Measurements from ENCODE around the gene ZFAND3.
"Not testable (repeated sequence)": the region's sequence is repeated elsewhere in the genome, so short reads cannot be mapped to it uniquely, and the experiment has no call there.

The ZFAND3 gene

DNA sequence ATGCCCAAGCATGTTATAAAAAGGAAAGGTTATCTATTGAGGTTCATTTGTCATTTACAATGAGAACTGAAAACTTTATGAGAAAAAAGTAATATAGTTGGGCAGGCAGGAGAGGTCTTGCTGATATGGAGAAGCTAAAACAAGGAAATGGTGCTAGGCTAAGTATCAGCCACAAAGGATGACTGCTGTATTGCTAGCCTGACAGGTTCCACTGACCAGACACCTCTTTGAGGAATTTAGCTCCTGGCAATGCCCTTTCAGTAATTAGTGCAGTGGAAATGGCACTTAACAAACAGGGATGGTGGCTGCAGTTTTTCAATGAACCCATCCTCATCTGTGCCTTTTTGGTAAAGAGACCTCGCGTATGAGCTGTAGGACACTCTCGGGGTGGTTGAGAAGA, 284.4 kb downstream of the ZFAND3 start:
- no peak for DNase-seq

- no peak for DNase-seq
Measured at GRCh38 chr6:38105066-38105465, 285.5 kb downstream of the ZFAND3 start.

GRCh38 chr6:38107073-38107472, 287.5 kb downstream of the ZFAND3 start:
- no peak for DNase-seq

DNA sequence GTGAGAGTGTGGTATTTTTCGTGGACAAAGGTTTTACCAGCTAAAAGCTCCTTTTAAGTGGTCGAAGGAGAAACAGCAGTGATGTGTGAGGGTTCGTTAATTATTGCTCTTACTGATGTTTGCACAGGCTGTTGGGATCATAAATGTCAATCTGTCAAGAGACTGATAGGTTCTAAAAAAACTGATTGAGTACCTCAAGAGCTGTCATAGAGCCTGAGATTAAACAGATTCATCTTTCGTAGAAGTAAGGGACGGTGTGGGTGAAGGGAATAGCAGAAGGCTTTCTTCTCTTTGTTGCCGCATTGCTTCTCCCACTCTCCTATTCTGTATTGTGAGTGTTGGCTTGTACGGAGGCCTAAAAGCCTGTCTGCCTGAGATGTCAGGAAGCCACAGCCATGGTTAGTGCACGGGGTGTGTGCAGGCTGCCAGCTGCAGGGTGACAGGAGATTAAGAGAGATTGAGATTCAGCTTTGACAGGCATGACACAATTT, 291.0 kb downstream of the ZFAND3 start:
- no peak for DNase-seq

- no peak for DNase-seq
Measured at GRCh38 chr6:38112181-38112580, 292.7 kb downstream of the ZFAND3 start.

DNA sequence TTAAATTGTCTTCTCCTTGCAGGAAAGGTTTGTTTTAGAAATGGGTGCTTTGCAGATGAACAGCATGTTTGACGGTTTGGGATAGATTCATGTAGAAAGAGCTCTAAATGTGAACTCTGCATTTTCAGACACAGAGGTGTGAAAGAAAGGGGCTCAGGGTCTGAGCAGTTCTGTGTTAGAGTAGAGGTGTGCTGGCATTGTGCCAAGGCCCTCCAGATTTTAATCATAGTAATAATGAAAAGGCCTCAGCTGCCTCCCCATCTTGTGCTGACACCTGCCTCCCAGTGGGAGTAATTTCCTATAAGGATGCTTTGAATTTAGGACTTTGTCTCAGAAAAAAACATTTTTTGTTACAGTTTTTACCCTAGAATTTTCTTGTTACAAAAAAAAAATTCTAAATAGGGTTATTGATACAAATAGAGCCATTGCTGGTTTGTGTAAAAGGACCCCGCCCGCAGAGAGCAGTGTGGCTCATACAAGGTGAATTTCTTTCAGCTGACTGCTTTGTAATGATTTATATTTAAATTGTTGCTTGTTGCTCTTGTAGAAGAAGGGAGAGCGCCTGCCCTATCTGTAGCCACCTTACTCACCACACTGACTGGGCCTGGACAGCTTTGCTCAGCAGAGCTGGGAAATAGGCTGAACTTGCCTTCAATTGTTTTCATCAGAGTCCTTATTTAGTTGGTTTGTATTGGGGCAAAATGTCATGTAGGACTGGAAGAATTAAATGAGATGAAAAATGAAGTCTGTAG, 294.5 kb downstream of the ZFAND3 start:
- no peak for DNase-seq

GRCh38 chr6:38114976-38115625, 295.6 kb downstream of the ZFAND3 start:
- no peak for DNase-seq

- no peak for DNase-seq
Measured at GRCh38 chr6:38115626-38116008, 296.1 kb downstream of the ZFAND3 start.

DNA sequence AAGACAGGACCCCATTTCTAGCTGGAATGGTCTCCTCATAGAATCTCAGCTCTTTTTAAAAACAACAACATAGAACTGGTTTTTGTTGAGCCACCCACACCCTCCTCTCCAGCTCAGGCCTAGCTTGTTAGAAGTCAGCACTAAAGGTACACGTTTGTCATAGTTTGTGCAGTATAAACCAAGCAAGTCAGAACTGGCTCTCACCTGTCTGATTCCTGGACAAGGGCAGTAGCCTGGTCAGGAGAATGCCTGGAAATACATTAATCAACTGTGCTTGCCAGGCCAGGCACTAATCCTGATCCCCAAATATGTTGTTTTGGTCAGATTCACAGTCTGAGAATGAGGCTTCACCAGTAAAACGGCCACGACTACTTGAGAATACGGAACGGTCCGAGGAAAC, 296.7 kb downstream of the ZFAND3 start:
- no peak for DNase-seq

DNA sequence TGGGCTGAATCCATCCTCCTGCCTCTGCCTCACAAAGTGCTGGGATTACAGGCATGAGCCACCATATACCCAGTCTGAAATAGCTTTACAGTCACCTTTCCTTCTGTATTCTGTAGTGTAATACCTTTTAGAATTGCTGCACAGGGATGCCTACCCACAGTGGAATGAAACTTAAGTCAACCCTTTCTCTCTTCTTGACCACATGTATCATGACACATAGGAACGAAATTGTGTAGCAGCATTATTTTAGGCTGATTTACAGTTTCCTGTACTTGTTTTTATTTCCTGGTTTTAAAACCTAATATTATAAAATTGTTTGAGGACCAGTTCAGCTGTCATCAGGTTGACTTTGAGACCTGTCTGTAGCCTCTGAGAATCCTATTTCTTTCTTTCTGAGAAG, 297.8 kb downstream of the ZFAND3 start:
- no peak for DNase-seq

DNA sequence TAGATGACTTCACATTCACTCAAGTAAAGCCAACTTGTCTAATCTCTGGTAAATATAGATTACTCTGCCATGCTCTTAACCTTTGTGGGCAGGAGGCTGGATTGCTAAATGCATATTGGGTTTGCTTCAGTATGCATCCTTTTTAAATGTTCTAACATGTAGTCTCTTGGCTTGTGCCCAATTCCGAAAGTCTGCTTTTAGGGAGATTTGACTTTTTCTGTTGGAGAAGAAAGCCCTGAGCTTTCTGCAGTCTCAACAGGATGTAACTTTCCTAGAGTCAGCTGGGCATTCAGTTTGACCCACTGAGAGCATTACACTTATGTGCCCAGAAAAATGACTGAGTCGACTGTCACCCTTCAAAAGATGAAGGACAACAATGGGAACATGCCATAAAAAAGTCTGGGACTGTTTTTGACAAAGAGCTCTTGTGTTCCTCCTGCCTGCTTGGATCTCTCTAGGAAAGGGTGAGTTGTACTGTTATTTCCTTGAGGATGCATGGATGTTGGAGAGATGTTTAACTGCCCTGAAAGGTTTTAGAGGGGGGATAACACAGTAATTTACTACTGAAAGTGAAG, 299.4 kb downstream of the ZFAND3 start:
- no peak for DNase-seq

DNA sequence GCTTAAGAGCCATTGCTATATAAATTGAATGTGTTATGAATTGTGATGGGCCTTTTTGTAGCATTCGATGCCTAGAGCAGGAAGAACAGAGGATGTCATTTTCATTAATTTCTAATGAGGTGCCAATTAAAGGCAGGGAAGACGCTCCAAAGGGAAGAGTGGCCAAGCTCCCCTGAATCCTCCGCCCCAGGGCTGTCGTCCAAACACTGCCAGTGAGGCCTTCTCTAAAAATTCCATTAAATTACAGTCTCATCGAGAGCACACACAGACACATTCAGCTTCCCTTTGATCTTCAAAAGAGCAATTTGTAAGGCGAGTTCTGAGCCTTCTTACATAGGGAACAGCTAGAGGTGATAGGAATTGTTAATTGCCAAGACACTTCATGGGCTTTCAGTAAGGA, 300.0 kb downstream of the ZFAND3 start:
- DNase-seq: no peak

- DNase-seq: not testable (repeated sequence)
Measured at GRCh38 chr6:38124224-38124926, 304.8 kb downstream of the ZFAND3 start.

GRCh38 chr6:38127284-38127683, 307.8 kb downstream of the ZFAND3 start:
- DNase-seq: no peak

DNA sequence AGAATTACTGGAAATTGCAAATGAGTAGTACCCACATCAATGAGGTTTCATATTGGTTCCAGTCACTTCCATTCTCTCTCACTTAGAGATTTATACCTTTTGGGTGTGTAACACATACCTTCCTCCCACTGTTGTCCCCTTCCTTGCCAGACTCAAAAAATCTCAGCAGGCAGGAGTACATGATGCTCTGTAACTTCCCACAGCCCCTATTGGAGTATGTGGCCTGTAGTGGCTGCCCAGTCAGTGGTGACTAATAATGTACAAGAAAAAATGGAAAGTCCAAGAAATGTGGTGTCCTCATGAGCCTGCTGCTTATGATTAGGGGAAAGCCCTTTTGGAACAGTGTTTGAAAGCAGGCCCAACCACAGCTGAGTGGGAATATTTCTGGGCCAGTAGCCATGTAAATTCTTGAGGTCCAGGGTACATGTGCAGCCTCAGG, 312.0 kb downstream of the ZFAND3 start:
- DNase-seq: no peak

- no peak for DNase-seq
Measured at GRCh38 chr6:38133932-38134703, 314.6 kb downstream of the ZFAND3 start.

DNA sequence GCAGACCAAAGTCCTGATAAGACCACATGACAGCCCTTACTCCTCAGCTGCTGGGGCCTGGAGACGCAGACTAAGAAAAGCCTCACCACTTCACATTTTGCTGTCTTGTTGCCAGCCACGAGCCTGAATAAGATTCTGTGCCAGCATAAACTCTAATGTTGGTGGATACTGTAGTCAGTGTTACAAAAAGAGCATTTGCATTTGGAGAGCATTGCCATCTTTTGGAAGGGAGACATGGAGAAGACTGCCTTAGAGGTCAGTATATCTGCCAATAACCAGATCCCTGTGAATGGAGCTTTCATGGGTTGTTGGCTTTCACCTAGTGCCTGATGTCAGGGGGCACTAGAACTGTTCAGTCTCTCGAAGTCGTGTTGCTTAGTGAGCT, 315.2 kb downstream of the ZFAND3 start:
- no peak for DNase-seq

- DNase-seq: no peak
Measured at GRCh38 chr6:38136547-38136946, 317.0 kb downstream of the ZFAND3 start.

- DNase-seq: no peak
Measured at GRCh38 chr6:38137608-38138265, 318.2 kb downstream of the ZFAND3 start.

DNA sequence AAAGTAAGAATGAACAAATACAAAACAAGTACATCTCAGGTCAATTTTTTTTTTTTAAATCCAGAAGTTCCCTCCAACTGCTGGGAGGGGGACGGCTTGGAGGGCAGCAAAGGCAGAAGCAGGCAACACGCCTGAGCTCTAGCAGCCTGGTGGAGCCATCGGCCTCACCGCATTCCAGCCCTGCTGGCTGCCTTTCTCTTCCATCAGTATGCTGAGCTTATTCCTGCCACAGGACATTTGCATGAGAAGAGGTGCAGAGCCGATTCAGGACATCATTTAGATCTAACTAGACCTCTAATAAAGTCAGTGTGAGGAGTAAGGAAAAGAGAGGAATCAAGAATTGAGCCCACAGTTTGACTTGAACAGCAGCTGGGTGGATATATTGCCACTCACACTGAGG, 318.8 kb downstream of the ZFAND3 start:
- no peak for DNase-seq

- DNase-seq: no peak
Measured at GRCh38 chr6:38141085-38141484, 321.6 kb downstream of the ZFAND3 start.

GRCh38 chr6:38141716-38142115, 322.2 kb downstream of the ZFAND3 start:
- no peak for DNase-seq

Measured in activated CD4-positive, alpha-beta T cell treated with anti-CD3 and anti-CD28 coated beads, Interleukin-2, amount 50 U/mL, for 4 hours (primary cell).